Activated CD8-positive, alpha-beta T cell treated with anti-CD3 and anti-CD28 coated beads for 36 hours (primary cell): Measurements from ENCODE around the gene RGS17. TPM values are rescaled to one million over a fixed set of nuclear protein-coding genes. Genes with fewer than 3 reads are reported as not detected.

Source experiments
- ATAC-seq: fragments of 200-7000 bp; cut with Tn5 transposase; one replicate; pipeline ENCODE4 v1.10.0; 2021; ENCODE audit warnings: mild to moderate bottlenecking, moderate library complexity
- CTCF ChIA-PET: fragments of 350-600 bp; sonication (Branson Sonifier 250); formaldehyde crosslinking; loops from one replicate; lab custom pipeline; 2021; ENCODE audit warnings: antibody characterized with exemption; lab: Charles Lee
- POLR2A ChIA-PET: fragments of 350-600 bp; sonication (Branson Sonifier 250); formaldehyde crosslinking; loops from one replicate; lab custom pipeline; 2021; ENCODE audit warnings: antibody characterized with exemption; lab: Charles Lee
- DNase-seq: peaks from one replicate; pipeline ENCODE4 v3.0.0-alpha.2; 2020
- H3K27ac Mint-ChIP-seq: one replicate; pipeline ENCODE4 v1.8.0; 2021; ENCODE audit warnings: mild to moderate bottlenecking, mixed read lengths
- H3K27me3 Mint-ChIP-seq: one replicate; pipeline ENCODE4 v1.8.0; 2021; ENCODE audit warnings: mixed read lengths
- H3K36me3 Mint-ChIP-seq: one replicate; pipeline ENCODE4 v1.8.0; 2021; ENCODE audit warnings: low read depth, mixed read lengths
- H3K4me1 Mint-ChIP-seq: one replicate; pipeline ENCODE4 v1.8.0; 2021; ENCODE audit warnings: low read depth, mixed read lengths
- H3K4me3 Mint-ChIP-seq: one replicate; pipeline ENCODE4 v1.8.0; 2021; ENCODE audit warnings: mild to moderate bottlenecking, moderate library complexity, mixed read lengths
- H3K9me3 Mint-ChIP-seq: one replicate; pipeline ENCODE4 v1.8.0; 2021; ENCODE audit warnings: mixed read lengths
- intact Hi-C: fragments of 100-400 bp; cut with micrococcal nuclease; formaldehyde crosslinking; loops from one replicate; pipeline ENCODE4 v1.10.0; 2022
- total RNA-seq, 2 experiments: library from RNA; stranded (reverse); gene quantifications; one replicate each; pipeline ENCODE4 v1.2.3, GENCODE V29; 2021
- TF ChIP-seq, protein P1 (sequence below): fragments of 200-600 bp; IDR thresholded peaks from one replicate; pipeline ENCODE4 v1.8.0; 2022; ENCODE audit warnings: antibody characterized with exemption, mild to moderate bottlenecking

Gene RGS17
- total RNA-seq, 2 experiments from 2014 or later = not detected

DNA sequence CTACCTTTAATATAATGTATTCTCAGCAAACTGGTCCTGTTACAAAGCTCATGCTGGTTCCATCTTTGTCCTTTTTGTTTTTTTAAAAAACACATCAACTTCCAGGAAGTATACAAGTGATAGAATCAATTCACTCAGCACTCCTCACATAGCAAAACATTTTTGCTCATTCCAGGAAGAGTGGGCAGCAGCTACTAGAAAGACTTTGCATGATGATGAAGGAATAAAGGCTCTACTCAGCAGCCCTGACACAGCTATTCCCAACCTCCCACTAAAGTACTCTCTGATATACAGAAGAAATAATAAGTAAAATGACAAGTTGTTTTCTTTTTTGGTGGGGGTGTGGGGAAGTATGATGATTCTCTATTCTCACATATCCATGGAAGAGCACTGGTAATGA is 61.2 kb downstream of the RGS17 start:
- no peak overlapping the region for H3K27ac Mint-ChIP-seq
- H3K36me3 Mint-ChIP-seq = no peaks in the 10 kb centered on the region
- no peaks in the 10 kb centered on the region for H3K27me3 Mint-ChIP-seq
- H3K4me1 Mint-ChIP-seq = no peaks in the 10 kb centered on the region
- no peak for ATAC-seq
- POLR2A ChIA-PET = no interaction called here
- no peak for DNase-seq
- H3K9me3 Mint-ChIP-seq = peaks cover 7% of the 10 kb centered on the region
- intact Hi-C loops = no loop called here
- no peak overlapping the region for H3K4me3 Mint-ChIP-seq
- CTCF ChIA-PET = no interaction called here
- TF ChIP-seq, protein P1, sequence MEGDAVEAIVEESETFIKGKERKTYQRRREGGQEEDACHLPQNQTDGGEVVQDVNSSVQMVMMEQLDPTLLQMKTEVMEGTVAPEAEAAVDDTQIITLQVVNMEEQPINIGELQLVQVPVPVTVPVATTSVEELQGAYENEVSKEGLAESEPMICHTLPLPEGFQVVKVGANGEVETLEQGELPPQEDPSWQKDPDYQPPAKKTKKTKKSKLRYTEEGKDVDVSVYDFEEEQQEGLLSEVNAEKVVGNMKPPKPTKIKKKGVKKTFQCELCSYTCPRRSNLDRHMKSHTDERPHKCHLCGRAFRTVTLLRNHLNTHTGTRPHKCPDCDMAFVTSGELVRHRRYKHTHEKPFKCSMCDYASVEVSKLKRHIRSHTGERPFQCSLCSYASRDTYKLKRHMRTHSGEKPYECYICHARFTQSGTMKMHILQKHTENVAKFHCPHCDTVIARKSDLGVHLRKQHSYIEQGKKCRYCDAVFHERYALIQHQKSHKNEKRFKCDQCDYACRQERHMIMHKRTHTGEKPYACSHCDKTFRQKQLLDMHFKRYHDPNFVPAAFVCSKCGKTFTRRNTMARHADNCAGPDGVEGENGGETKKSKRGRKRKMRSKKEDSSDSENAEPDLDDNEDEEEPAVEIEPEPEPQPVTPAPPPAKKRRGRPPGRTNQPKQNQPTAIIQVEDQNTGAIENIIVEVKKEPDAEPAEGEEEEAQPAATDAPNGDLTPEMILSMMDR = no peak

DNA sequence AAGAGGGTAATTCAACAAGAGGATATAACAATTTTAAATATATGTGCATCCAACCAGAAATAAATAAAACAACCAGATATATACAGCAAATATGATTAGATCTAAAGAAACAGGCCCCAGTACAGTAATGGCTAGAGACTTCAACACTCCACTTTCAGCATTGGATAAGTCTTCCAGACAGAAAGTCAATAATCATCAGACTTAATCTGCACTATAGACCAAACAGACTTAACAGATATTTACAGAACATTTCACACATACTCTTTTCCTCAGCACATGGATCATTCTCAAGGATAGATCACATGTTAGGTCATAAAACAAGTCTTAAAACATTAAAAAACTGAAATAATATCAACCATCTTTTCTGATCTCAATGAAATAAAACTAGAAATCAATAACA is 65.9 kb downstream of the RGS17 start:
- DNase-seq (no peak), ATAC-seq (no peak)
- H3K27ac Mint-ChIP-seq = no peak overlapping the region
- intact Hi-C loops = no loop called here
- H3K27me3 Mint-ChIP-seq = peaks cover 13% of the 10 kb centered on the region
- H3K36me3 Mint-ChIP-seq = no peaks in the 10 kb centered on the region
- TF ChIP-seq, protein P1 = no peak
- peaks cover 13% of the 10 kb centered on the region for H3K9me3 Mint-ChIP-seq
- no peaks in the 10 kb centered on the region for H3K4me1 Mint-ChIP-seq
- ChIA-PET POLR2A (no interaction called here), CTCF (no interaction called here)
- no peak overlapping the region for H3K4me3 Mint-ChIP-seq

DNA sequence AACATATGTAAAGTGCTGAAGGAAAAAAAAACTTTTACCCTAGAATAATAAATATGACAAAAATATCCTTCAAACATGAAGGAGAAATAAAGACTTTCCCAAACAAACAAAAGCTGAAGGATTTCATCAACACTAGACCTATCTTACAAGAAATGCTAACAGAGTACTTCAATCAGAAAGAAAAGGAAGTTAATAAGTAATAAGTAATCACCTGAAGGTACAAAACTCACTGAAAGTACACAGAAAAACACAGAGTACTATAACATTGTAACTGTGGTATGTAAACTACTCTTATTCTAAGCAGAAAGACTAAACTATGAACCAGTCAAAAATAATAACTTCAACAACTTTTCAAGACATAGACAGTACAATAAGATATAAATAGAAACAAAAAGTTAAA is 67.1 kb downstream of the RGS17 start:
- intact Hi-C loops = no loop called here
- ATAC-seq = no peak
- CTCF ChIA-PET = no interaction called here
- no peaks in the 10 kb centered on the region for H3K36me3 Mint-ChIP-seq
- H3K9me3 Mint-ChIP-seq = peaks cover 13% of the 10 kb centered on the region
- DNase-seq = no peak
- peaks cover 13% of the 10 kb centered on the region for H3K27me3 Mint-ChIP-seq
- no peak overlapping the region for H3K27ac Mint-ChIP-seq
- H3K4me3 Mint-ChIP-seq = no peak overlapping the region
- POLR2A ChIA-PET = no interaction called here
- no peaks in the 10 kb centered on the region for H3K4me1 Mint-ChIP-seq
- TF ChIP-seq, protein P1 = no peak

DNA sequence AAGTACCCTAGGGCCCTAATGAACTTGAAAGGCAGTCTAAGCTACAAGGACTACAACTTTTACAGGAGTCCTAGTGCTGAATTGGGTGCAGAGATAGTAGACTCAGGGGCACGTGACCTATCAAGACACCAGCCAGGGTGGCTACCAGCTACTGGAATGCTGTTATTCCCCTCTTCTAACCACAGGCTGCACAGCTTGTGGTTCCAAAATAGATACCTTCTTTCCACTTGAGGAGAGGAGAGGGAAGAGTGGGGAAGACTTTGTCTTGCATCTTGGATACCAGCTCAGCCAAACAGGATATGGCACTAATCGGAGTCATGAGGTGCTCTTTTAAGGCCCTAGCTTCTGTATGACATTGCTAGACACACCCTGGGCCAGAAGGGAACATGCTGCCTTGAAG is 68.6 kb downstream of the RGS17 start:
- TF ChIP-seq, protein P1 = no peak
- intact Hi-C loops = no loop called here
- Mint-ChIP-seq H3K27ac (no peak overlapping the region), H3K9me3 (peaks cover 9% of the 10 kb centered on the region), H3K4me3 (no peak overlapping the region), H3K27me3 (peaks cover 14% of the 10 kb centered on the region), H3K36me3 (no peaks in the 10 kb centered on the region), H3K4me1 (no peaks in the 10 kb centered on the region)
- no peak for ATAC-seq
- no peak for DNase-seq
- ChIA-PET POLR2A (no interaction called here), CTCF (no interaction called here)

DNA sequence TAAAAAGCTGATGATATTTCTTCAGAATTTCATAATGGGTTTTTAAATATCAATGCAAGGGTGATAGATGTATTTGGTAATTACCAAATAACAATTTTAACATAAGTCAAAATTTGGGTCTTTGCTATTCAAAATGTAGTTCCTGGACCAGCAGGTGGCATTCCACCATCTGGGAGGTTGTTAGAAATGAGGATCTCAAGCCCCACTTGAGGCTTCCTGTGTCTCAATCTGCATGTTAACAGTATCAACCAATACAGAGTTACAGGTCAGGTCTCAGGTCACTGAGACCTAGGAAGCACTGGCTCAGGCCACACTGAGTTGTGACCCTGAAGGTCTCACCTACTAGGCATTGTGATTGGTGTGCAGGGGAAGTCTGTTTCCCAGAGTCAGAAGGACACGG is 71.3 kb downstream of the RGS17 start:
- Mint-ChIP-seq H3K4me3 (no peak overlapping the region), H3K36me3 (no peaks in the 10 kb centered on the region), H3K4me1 (no peaks in the 10 kb centered on the region), H3K27ac (no peak overlapping the region), H3K27me3 (peaks cover 20% of the 10 kb centered on the region), H3K9me3 (peaks cover 6% of the 10 kb centered on the region)
- intact Hi-C loops = no loop called here
- POLR2A ChIA-PET = no interaction called here
- CTCF ChIA-PET = no interaction called here
- TF ChIP-seq, protein P1 = no peak
- ATAC-seq (no peak), DNase-seq (no peak)
